Left renal cortex interstitium (tissue), 4 donors: ENCODE data around the gene PDE2A. TPM values are rescaled to one million over a fixed set of nuclear protein-coding genes. Genes with fewer than 3 reads are reported as not detected.

Experiments used
- DNase-seq, 4 donors: peaks; one replicate each; pipeline ENCODE4 v3.0.0-alpha.2; 2013; ENCODE audit warnings: low read depth in 4 of 4, low spot score in 2 of 4, missing footprints in 1 of 4
- polyA plus RNA-seq, 4 donors: library from polyadenylated mRNA; unstranded; fragments of 120-200 nt; gene quantifications; one replicate each; pipeline ENCODE4 v1.2.1, GENCODE V29; 2013; ENCODE audit not compliant: insufficient read length in 4 of 4

PDE2A gene
- polyA plus RNA-seq, 4 donors: 12.7 to 16.5 (median 13.4) TPM

DNA sequence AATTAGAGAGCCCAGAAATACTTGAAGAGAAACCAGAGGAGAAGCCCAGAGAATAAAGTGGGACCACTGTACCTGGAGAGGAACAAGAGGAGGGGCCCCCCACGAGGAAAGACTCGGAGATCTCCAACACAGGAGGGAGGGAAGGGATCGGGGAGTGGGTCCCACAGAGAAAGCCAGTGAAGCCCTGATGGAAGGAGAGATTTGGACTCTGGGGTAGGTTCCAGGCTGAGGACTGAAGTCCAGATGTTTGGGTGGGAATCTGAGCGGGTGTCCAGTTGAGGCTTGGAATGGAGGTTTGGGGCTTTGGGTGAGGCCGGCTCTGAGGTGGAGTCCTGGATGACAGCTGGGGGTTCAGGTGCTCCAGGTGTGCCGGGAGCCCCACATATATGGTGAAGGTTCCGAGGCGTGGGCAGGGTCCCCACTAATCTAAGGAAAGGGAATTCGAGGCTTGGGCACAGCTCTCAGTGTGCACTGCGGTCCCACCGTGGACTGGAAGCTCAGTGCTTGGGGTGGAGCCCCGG lies 32.6 kb downstream of the PDE2A start:
- no peak for DNase-seq

DNA sequence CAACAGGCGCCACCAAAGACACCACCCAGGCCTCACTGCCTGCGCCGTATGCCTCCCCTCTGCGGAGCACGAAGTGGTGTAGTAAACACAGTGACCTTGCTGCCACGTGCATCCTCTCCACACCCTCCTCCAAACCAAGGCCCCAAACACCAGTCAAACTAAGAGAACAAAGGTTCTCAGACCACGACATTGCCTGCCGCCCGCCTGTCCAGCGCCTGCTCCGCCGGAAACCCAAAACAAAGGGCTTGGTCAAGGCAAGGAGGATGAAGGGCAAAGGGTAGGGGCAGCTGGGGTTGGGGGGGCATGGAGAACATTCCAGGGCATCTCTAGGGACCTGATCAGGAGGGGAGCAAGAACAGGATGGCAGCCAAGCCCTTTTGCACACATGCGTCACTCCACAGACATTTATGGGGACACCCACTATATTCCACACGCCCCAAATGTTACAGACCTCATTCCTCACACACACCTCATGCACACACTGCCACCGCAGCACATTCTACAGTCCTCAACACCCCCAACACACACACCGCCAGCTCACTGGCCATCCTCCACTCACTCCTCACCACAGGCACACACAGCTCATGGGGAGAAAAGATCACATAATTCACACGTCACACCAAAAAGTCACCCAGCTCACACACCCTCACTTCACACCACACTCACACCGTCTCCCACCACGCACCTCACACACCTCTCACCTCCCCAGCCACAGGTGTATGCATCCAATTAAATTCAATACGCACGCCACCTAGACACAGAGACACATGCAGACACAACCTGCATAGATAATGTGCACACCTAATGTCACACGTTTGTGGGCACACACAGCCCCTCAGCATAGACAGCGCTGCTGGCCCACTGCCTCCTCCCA lies 34.5 kb downstream of the PDE2A start:
- DNase-seq: no peak

DNA sequence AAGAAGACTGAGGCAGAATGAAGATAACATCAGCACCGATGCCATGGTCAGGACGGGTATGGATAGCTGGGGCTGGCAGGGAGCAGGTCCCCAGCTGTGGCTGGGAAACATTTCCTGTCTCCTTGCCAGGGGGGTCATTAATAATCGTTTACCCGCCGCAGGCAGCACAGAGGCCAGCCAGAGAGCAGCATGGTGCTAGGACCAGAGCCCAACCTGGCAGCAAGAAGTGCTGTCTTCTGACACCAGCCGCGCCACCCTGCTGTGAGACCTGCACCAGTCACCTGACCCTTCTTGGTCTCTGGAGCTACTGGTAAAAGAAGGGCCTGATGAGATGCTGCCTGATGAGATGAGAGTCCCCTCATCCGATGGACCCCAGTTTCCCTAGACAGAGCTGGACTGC lies 36.3 kb downstream of the PDE2A start:
- DNase-seq: no peak

DNA sequence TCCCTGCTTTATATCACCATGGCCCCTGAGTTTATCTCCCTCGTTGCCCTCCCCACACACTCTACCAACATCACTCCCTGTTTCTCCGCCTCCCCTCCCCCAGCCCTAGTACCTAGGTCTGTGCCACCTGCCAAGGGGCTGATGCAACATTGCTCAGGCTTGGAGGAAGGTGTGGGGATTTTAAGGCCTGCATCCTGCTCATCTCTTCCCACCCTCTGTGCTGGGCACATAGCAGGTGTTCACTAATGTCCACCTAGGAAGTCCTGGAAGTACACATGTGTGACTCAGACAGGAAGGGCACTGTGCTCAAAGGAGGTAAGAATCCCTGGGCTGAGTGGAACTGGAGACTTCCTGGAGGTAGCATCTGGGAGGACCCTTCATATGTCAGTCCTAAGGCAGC lies 37.0 kb downstream of the PDE2A start:
- DNase-seq: no peak

DNA sequence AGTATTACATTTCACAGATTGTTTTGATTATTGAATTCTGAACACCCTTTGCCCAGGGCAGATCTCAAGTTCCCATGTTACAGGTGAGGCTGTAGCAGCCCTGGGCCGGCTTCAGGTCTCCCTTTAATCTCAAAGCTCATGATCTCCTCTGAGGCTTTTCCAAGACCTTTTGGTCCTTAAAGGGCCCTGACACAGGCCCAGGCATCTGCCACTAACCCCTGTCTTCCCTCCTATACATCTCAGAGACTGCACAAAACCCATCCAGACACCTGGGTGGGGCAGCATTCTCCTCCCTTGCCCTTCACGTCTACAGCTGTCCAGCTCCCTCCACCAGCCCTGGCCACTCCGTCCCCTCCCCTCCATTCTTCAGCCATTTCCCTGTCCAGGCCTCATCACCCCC lies 37.8 kb downstream of the PDE2A start:
- no peak for DNase-seq

DNA sequence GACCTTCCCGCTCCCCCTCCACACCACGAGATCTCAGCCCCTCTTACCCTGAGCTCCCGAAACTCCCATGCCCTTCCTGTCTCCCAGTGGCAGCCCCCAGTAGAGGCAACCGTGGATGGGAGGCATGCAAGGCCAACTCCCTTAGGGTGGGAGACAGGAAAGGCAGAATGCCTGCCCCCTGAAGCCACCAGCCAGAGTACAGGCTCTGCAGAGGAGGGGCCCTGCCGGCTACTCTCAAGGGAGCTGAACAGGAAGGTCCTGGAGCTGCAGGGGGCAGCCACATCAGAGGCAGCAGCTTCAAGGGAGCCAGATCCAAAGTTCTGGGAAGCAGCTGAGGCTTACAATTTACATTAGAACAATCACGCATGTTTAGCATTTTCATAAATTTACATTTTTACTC lies 38.3 kb downstream of the PDE2A start:
- DNase-seq: no peak

DNA sequence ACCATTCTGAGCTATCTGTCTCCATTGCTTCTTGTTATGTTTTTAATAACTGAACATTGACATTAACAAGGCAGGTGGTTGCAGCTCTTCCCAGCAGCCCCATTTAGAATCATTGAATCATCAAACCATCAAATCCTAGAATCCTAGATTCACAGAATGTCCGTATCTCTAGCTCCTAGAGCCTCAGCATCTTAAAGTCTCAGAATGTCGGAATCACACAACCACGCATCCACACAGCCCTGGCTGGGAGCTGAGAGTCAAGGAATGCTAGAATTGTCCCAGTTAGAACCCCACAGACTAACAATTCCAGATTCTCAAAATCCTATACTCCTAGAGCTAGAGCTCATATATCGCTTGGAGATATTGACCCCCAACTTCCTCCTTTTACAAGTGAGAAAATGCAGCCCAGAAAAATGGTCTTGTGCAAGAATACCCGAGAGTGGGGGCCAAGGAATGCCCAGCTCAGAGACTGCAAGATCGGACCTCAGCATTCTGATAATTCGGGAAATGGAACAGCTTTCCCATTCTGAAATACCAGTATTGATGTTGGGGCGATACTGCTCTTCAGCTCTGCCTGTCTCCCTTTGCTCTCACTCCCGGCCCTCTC lies 38.8 kb downstream of the PDE2A start:
- DNase-seq: no peak

DNA sequence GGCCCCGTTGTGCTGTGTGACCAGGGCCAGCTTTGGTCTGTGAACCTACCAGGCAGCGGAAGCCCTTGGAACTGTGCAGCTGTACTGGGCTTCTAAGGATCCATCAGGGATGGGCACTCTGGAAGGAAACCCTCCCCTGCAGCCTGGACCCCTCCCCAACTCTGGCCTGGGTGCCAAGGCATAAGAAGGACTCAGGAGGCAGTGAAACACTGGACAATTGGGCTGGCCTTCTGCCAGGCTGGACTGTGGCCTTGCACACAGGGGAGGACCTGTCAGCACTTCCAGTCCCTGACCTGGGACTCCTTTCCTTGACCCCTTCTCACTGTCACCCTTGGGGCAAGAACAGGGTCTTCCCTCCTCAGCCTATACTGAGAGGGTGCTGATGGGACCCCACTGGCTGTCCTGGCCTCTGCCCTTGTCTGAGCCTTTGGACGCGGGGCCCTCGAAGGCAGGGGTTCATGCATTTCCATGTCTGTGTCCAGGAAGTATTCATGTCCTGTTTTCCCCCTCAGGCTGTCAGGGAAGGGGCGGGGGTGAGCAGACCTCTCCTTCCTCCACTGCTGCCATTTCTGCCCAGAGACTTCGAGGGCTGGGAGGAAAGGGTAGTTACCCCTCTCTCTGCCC lies 39.6 kb downstream of the PDE2A start:
- no peak for DNase-seq

DNA sequence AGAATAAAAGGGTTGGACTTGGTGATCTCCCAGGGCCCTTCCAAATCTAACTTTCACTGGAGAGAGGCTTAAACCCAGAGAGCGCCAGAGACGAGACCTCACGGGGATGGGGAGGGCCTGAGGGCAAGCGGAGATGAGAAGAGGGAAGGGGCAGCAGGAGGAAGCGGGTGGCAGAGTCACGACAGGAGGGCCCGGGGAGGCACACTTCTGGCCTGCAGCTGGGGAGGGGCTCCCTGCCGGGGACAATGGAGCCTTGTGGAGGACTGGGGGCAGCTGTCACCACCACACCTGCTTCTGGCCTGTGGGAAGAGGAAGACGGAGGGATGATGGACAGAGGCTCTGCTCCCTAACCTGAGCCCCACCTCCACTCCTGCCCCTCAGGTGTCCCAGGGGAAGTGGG lies 40.2 kb downstream of the PDE2A start:
- no peak for DNase-seq

DNA sequence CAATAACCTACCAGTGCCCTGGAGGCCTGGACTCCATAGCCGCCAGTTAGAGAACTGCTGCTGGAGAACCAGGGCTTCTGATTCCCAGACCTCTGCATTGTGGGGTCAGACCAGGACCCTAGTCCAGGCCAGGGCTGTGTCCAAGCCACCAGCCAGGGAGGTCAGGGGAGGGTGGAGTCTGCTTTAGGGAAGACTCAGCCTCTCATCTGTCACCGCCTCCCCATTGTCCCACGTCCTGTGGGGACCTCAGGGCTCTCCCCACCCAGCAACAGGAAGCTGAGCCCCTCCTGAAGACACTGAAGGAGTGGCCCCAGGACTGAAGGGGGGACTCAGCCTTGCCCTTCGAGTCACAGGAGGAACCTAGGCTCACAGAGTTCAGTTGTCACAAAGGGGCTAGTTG lies 41.2 kb downstream of the PDE2A start:
- DNase-seq: no peak

DNA sequence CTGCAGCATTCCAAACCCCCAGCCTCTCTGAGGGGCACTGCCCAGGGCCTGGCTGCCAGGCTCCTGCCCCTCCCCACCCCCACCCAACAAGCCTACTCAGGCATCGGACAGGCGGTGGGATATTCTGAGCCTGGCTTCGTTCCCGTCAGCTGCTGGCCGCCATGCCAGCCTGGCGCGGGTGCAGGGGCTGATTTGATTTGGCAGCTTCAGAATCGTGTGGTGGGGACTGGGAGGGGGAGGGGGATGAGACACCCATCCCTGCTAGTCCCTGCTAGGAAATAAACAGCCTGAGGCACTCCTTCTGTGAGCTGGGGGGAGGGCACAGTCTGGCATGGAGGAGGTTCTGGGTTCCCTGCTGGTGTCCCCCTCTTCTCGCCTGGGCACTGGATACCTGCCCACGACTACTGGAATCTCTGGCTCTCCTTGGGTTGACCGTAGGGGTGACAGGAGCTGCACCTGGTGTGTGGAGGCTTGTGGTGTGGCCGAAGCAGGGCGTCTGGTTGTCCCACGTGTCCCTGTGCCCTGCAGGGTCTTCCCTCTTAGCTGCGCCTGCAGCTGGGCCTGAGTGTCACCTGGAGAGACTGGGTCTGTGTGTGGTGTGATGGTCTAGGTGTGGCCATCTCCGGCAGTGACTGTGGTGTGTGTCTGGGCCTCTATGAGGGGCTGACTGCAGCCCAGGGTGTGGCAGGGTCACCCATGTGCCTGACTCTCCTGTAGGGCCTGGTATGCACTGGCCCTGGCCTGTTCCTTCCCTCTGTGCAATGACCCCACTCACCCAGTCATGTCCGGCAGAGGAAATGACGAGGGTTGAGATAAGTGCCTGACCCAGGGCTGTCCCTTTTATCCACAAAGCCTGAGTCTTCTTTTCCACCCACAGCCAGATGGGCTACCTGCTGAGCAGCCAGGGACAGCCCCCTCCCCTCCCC lies 42.2 kb downstream of the PDE2A start:
- no peak for DNase-seq

DNA sequence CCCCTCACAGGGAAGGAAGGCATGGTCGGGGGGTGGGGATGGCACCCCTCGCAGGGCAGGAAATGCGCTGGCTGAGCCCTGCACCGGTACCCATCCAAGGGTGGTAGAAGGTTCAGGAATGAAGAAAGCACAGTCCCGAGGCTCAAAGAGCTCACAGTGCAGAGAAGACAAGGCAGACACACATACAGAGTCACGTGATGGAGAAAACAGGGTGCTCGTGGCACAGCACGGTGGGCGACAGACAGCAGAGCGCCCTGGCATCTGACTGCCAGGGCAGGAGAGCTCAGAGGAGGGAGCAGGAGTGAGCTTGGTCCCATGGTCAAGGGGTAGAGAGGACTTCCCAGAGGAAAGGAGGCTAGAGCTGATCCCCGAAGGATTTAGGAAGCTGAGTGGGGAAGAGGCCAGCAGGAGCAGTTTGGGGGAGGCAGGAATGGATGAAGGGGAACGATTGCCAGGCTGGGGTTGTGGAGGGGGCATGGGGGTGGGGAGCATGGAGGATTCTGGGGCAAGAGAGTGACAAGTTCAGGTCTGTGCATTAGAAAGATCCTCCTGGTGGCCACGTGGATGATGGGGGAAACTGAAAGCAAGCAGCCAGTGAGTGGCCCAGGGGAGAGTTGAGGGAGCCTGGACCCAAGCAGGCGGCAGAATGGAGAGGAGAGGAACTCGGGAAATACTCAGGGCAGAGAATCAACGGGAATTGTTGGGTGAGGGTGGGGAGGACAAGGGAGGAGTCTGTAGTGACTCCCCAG lies 43.9 kb downstream of the PDE2A start:
- no peak for DNase-seq

DNA sequence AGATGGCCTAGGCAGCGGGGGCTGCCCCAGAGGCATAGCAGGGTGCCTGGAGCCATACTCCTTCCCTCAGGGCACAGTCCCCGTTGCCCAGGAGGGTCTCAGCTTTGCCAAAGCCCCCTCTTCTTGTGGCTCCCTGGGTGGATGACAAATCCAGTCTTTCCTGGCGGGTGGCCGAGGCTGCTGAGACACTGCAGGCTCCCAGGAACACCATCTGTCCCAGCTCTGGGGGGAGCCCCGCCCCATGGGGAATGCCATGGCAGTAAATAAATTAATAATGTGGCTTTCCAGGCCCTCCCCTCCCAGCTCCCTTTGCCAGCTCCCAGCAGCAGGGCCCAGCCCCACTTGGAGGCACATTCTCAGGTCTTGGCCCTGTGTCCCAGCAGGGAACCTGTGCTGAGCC lies 45.0 kb downstream of the PDE2A start:
- no peak for DNase-seq

DNA sequence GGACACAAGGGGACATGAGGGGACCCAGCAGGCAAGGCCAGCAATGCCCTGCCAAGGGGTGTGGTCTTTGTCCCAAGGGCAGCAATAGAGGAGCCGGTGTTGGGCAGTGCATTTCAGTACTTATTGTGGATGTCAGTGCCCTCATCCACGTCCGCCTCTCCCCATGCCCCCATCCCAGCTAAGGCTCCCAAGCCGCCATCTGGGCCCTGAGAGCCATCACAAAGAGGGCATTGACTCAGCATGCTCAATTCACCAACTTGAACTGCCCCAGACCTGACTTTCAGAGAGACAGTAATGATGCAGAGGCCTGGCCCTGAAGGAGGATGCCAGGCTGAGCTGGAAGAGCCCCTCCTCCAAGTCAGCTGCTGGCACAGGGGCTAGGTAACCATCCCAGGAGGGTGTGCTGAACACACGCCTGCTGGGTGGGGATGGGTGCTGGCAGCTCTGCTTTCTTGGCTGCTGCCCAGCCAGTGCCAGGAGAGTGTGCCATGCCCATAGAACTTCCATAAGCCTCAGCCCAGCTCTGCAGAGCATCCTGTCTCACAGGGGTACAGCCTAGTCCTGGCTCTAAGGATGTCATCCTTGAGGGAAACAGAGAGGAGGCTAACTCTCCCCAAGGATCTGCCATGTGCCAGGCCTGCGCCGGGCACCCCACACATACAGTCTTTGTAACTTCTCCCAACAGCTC lies 46.5 kb downstream of the PDE2A start:
- DNase-seq: no peak

DNA sequence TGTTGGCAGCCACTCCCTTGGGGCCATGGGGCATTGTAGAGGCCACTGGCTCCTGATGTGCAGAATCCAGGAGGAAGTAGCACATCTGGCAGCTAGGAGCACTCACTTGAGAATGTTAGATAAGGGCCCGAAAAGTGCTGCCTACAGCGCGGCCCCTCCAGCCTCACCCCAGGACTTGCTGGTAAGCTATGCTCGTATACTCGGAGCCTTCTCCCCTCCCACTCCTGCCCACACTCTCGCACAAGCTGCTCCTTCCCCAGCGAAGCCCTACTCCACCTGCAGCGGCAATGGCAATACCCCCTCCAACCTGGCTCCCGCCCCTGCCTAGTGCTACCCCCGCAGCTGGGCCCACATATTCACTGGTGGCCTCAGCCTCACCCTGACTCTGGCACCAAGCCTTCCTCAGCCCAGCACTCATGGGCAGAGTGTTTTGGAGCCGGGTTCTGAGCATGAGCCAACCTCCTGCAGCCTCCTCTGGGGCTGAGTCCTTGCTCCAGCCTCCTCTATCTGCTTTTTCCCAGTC lies 47.7 kb downstream of the PDE2A start:
- no peak for DNase-seq

DNA sequence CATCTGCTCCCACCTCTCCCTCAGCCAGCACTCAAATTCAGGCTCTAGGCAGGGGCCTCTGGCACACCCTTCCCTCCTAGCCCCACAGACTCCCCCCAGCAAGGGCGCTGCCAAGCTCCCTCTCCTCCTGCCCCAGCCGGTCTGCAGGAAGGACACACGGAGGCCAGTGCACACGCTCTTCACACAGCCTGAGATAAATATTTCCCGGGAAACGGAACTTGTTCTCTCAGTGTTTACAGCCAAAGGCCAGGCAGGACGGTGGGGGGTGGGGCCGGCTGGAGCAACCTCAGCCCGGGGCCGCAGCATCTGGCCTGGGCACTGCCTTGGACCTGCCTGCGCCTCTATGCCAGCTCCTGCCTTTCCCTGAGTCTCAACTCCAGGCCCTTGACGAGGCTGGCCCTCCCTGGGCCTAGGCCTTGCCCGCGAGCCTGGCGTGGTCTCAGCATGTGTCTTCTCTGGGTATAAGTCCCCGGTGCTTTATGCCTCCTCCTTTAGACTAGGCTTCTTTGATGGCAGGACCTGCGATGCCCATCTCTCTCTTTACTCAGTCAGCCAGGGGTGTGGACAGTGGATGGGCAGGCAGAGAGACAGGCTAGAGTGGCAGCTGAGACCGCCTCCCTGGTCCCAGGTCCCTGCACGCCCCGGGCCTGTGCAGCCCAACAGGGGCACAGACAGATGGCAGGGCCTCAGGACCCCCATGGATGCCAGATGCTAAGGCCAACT lies 48.4 kb downstream of the PDE2A start:
- DNase-seq: peak in 1 of 4 donors; percentile 36

DNA sequence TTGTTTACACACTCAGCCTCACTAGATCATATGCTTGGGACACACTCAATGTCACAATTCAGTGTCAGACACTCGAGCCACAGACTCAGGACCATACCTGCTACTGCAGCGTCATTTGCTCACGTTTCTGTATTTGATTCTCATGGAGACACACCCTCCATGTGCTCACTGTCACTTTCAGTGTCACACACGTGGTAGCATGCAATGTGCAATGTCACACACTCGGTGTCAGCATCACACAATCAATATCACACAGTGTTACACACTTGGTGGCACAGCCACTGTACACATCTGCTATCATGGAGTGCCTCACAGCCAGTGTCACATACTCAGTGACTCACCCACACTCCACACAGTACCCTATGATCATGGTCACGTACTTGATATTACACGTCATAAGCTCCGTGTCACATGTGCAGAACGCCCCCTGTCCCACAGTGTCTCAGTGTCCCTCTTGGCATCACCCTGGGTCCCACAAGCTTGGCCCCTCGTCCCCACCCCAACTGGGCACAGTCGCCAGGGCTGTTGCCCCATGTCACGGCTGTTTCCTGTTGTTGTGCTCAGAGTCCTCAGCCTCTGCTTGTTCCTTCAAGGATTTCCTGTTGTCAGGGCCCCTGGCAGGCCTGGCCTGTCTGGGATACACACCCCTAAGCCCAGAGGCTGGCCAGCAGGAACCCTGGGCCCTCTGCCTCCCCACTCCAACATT lies 49.6 kb downstream of the PDE2A start:
- no peak for DNase-seq

DNA sequence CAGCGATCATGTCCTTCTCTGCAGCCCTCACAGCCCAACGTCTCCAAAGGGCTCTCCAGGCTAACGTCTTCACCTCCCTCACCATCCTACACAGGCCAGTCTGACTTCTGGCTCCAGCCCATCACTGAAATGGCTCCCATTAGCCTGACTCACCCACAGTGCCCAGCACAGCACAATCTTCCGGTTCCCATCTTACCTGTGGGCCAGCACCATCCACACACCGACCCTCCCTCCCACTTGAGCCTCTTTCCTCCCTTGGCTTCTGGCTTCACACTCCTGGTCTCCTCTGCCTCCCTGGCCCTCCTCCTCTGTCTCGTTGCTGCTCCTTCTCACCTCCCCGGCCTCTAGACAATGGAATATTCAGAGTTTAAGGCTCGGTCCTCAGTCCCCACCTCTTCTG lies 51.2 kb downstream of the PDE2A start:
- DNase-seq: no peak
